H9 (cell line): Measurements from ENCODE around the gene GSG1L. TPM values are rescaled to one million over a fixed set of nuclear protein-coding genes. Genes with fewer than 3 reads are reported as not detected.

Experiments used
- DNase-seq: peaks from one replicate; pipeline ENCODE4 v3.0.0-alpha.2; 2017
- H2AFZ ChIP-seq: one replicate; pipeline ENCODE4 v1.6.1; 2013; ENCODE audit warnings: mild to moderate bottlenecking, low read length, control low read depth, moderate library complexity
- H2AK5ac ChIP-seq: 2 replicates; pipeline ENCODE4 v1.6.1; 2013; ENCODE audit warnings: low read length, control low read depth, mixed read lengths; ENCODE audit not compliant: insufficient read length
- H2BK120ac ChIP-seq: one replicate; pipeline ENCODE4 v1.6.1; 2013; ENCODE audit warnings: low read depth, mild to moderate bottlenecking, low read length, control low read depth, inconsistent platforms; ENCODE audit not compliant: poor library complexity, severe bottlenecking
- H2BK12ac ChIP-seq: 2 replicates; pipeline ENCODE4 v1.6.1; 2013; ENCODE audit warnings: low read length, control low read depth, mixed read lengths, low read depth; ENCODE audit not compliant: insufficient read length
- H2BK15ac ChIP-seq: 2 replicates; pipeline ENCODE4 v1.6.1; 2013; ENCODE audit warnings: low read depth, low read length, control low read depth
- H2BK20ac ChIP-seq: one replicate; pipeline ENCODE4 v1.6.1; 2013; ENCODE audit warnings: low read depth, mild to moderate bottlenecking, low read length, control low read depth, inconsistent platforms; ENCODE audit not compliant: poor library complexity, severe bottlenecking
- H2BK5ac ChIP-seq: 2 replicates; pipeline ENCODE4 v1.6.1; 2013; ENCODE audit warnings: low read length, control low read depth, mixed read lengths; ENCODE audit not compliant: insufficient read length
- H3K14ac ChIP-seq: 2 replicates; pipeline ENCODE4 v1.6.1; 2013; ENCODE audit warnings: low read length, control low read depth; ENCODE audit not compliant: insufficient read depth
- H3K18ac ChIP-seq: 2 replicates; pipeline ENCODE4 v1.6.1; 2013; ENCODE audit warnings: low read depth, mild to moderate bottlenecking, mixed read lengths, low read length, control low read depth; ENCODE audit not compliant: insufficient read length
- H3K23ac ChIP-seq: 2 replicates; pipeline ENCODE4 v1.6.1; 2013; ENCODE audit warnings: low read length, control low read depth, mixed read lengths, low read depth; ENCODE audit not compliant: insufficient read length
- H3K23me2 ChIP-seq: 2 replicates; pipeline ENCODE4 v1.6.1; 2013; ENCODE audit warnings: low read depth, mild to moderate bottlenecking, mixed read lengths, low read length, control low read depth; ENCODE audit not compliant: insufficient read length, poor library complexity, severe bottlenecking
- H3K27ac ChIP-seq: 2 replicates; pipeline ENCODE4 v1.5.1; 2013; ENCODE audit warnings: low read length, control low read depth, mixed read lengths, low read depth; ENCODE audit not compliant: insufficient read length
- H3K27me3 ChIP-seq: 2 replicates; pipeline ENCODE4 v1.6.1; 2013; ENCODE audit warnings: low read length, control low read depth, inconsistent platforms; ENCODE audit not compliant: insufficient read depth
- H3K4ac ChIP-seq: 2 replicates; pipeline ENCODE4 v1.6.1; 2013; ENCODE audit warnings: low read depth, mild to moderate bottlenecking, control low read depth, inconsistent platforms, low read length, moderate library complexity
- H3K4me1 ChIP-seq: 2 replicates; pipeline ENCODE4 v1.6.1; 2013; ENCODE audit warnings: low read length, control low read depth, inconsistent platforms; ENCODE audit not compliant: insufficient read depth
- H3K4me2 ChIP-seq: 2 replicates; pipeline ENCODE4 v1.6.1; 2013; ENCODE audit warnings: low read length, control low read depth, mixed read lengths; ENCODE audit not compliant: insufficient read length, insufficient read depth
- H3K56ac ChIP-seq: 2 replicates; pipeline ENCODE4 v1.6.1; 2013; ENCODE audit warnings: low read depth, mild to moderate bottlenecking, mixed read lengths, low read length, control low read depth; ENCODE audit not compliant: insufficient read length
- H3K79me1 ChIP-seq: 2 replicates; pipeline ENCODE4 v1.6.1; 2013; ENCODE audit warnings: low read depth, mild to moderate bottlenecking, moderate library complexity, low read length, control low read depth, inconsistent platforms; ENCODE audit not compliant: insufficient read depth, poor library complexity, severe bottlenecking
- H3K79me2 ChIP-seq: 2 replicates; pipeline ENCODE4 v1.6.1; 2013; ENCODE audit warnings: low read length, control low read depth, inconsistent platforms; ENCODE audit not compliant: insufficient read depth
- H3K9ac ChIP-seq: 2 replicates; pipeline ENCODE4 v1.6.1; 2013; ENCODE audit warnings: low read length, control low read depth, mixed read lengths; ENCODE audit not compliant: insufficient read length; ENCODE audit errors: extremely low read depth
- H3K9me3 ChIP-seq: one replicate; pipeline ENCODE4 v1.6.1; 2013; ENCODE audit warnings: low read depth, low read length, inconsistent platforms; ENCODE audit not compliant: control insufficient read depth
- H3T11ph ChIP-seq: one replicate; pipeline ENCODE4 v1.6.1; 2013; ENCODE audit warnings: mild to moderate bottlenecking, low read length, control low read depth, inconsistent platforms
- H4K20me1 ChIP-seq: one replicate; pipeline ENCODE4 v1.6.1; 2013; ENCODE audit not compliant: control insufficient read depth, insufficient read length, insufficient read depth
- H4K5ac ChIP-seq: 2 replicates; pipeline ENCODE4 v1.6.1; 2013; ENCODE audit warnings: low read depth, mild to moderate bottlenecking, mixed read lengths, low read length, control low read depth; ENCODE audit not compliant: insufficient read length
- H4K8ac ChIP-seq: replicated peaks from 2 replicates; pipeline ENCODE4 v1.6.1; 2013; ENCODE audit warnings: low read length, control low read depth, mixed read lengths, low read depth; ENCODE audit not compliant: insufficient read length
- H4K91ac ChIP-seq: 2 replicates; pipeline ENCODE4 v1.6.1; 2013; ENCODE audit warnings: low read depth, mild to moderate bottlenecking, moderate library complexity, mixed read lengths, low read length, control low read depth; ENCODE audit not compliant: insufficient read length
- H3K27ac Mint-ChIP-seq, 3 experiments: 2 replicates in 2 of 3; 3 replicates in 1 of 3; pipeline ENCODE4 v1.8.0; 2020 to 2021; ENCODE audit warnings: mixed read lengths in 3 of 3, mild to moderate bottlenecking in 1 of 3, moderate library complexity in 1 of 3
- H3K27me3 Mint-ChIP-seq: 2 replicates; pipeline ENCODE4 v1.8.0; 2021; ENCODE audit warnings: low read depth, mild to moderate bottlenecking, moderate library complexity, mixed read lengths
- H3K36me3 Mint-ChIP-seq, 3 experiments: 2 replicates in 2 of 3; 3 replicates in 1 of 3; pipeline ENCODE4 v1.8.0; 2020 to 2021; ENCODE audit warnings: low read depth in 3 of 3, mixed read lengths in 3 of 3; ENCODE audit not compliant: insufficient read depth in 1 of 3
- H3K4me1 Mint-ChIP-seq, 2 experiments: 2 replicates each; pipeline ENCODE4 v1.8.0; 2020; ENCODE audit warnings: mixed read lengths in 2 of 2
- H3K4me3 Mint-ChIP-seq, 2 experiments: 2 replicates in 1 of 2; 3 replicates in 1 of 2; pipeline ENCODE4 v1.8.0; 2020 to 2021; ENCODE audit warnings: mild to moderate bottlenecking in 2 of 2, mixed read lengths in 2 of 2, moderate library complexity in 1 of 2
- H3K9me3 Mint-ChIP-seq, 2 experiments: 2 replicates in 1 of 2; 3 replicates in 1 of 2; pipeline ENCODE4 v1.8.0; 2020; ENCODE audit warnings: mild to moderate bottlenecking in 2 of 2, mixed read lengths in 2 of 2, moderate library complexity in 1 of 2
- WGBS: extraction: QIAGEN DNeasy Blood & Tissue Kit; methylation state at CpG from one replicate; pipeline ENCODE4 v1.1.7; 2013; ENCODE audit warnings: missing lambda C conversion rate, low lambda C conversion rate, mixed read lengths; ENCODE audit not compliant: insufficient read length; ENCODE audit errors: extremely low coverage; 5-methylcytosine and 5-hydroxymethylcytosine counted together
- total RNA-seq: library from RNA; stranded (reverse); gene quantifications from 2 replicates; pipeline ENCODE4 v1.2.1, GENCODE V29; 2021
- TF ChIP-seq, protein P1 (sequence below): fragments of 200-600 bp; sonication (generic); conservative IDR thresholded peaks from 3 replicates; pipeline ENCODE4 v1.8.0; 2021; ENCODE audit warnings: antibody characterized with exemption, mild to moderate bottlenecking

GSG1L gene
- total RNA-seq, 1 experiment from 2014 or later: 0.35 TPM

DNA sequence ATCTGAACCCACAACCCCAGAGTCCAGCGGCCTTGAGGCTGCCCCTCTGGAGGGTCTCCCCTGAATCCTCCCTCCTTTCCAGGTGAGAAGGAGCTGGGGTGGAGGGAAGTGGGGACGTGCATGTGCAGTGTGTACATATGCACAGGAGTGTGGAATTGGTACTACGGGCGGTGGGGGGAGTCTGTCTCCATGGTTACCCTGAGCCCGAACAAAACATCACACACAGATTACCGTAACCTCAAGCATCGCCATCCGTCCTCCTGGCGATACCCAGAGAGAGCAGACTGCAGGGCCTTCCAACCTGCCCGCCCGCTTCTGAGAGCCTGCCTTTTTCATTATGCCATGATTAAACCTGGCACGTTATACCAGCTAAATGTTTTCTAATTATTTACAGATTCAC lies 25.1 kb downstream of the GSG1L start:
- H2BK120ac ChIP-seq: no peak overlapping the region
- no peak overlapping the region for H3T11ph ChIP-seq
- Mint-ChIP-seq H3K36me3 (no peaks in the 10 kb centered on the region), H3K27me3 (peaks cover 9% of the 10 kb centered on the region), H3K4me3 (no peak overlapping the region), H3K4me1 (peaks cover 5 to 6% of the 10 kb centered on the region in 2 experiments; a peak in 3 of 4 replicates), H3K9me3 (no peaks in the 10 kb centered on the region), H3K27ac (no peak overlapping the region)
- H4K20me1 ChIP-seq: no peaks in the 10 kb centered on the region
- no peaks in the 10 kb centered on the region for H3K9me3 ChIP-seq
- no peak overlapping the region for H2BK20ac ChIP-seq
- no peak overlapping the region for H4K8ac ChIP-seq
- no CpG with 5 or more reads among the region's 12 CpGs for WGBS
- H3K9ac ChIP-seq: no peak overlapping the region
- H2BK15ac ChIP-seq: no peak overlapping the region
- H2AK5ac ChIP-seq: no peak overlapping the region
- no peak overlapping the region for H3K18ac ChIP-seq
- H3K4me2 ChIP-seq: no peak overlapping the region
- no peak overlapping the region for H2AFZ ChIP-seq
- TF ChIP-seq, protein P1, sequence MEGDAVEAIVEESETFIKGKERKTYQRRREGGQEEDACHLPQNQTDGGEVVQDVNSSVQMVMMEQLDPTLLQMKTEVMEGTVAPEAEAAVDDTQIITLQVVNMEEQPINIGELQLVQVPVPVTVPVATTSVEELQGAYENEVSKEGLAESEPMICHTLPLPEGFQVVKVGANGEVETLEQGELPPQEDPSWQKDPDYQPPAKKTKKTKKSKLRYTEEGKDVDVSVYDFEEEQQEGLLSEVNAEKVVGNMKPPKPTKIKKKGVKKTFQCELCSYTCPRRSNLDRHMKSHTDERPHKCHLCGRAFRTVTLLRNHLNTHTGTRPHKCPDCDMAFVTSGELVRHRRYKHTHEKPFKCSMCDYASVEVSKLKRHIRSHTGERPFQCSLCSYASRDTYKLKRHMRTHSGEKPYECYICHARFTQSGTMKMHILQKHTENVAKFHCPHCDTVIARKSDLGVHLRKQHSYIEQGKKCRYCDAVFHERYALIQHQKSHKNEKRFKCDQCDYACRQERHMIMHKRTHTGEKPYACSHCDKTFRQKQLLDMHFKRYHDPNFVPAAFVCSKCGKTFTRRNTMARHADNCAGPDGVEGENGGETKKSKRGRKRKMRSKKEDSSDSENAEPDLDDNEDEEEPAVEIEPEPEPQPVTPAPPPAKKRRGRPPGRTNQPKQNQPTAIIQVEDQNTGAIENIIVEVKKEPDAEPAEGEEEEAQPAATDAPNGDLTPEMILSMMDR: no peak
- no peak overlapping the region for H2BK5ac ChIP-seq
- no peak overlapping the region for H3K27ac ChIP-seq
- H4K5ac ChIP-seq: no peak overlapping the region
- H4K91ac ChIP-seq: no peak overlapping the region
- H2BK12ac ChIP-seq: no peak overlapping the region
- no peaks in the 10 kb centered on the region; the same call in 1 of the 2 replicates for H3K4me1 ChIP-seq
- H3K56ac ChIP-seq: no peak overlapping the region
- no peaks in the 10 kb centered on the region for H3K27me3 ChIP-seq
- H3K79me2 ChIP-seq: no peaks in the 10 kb centered on the region
- DNase-seq: no peak
- no peaks in the 10 kb centered on the region for H3K23me2 ChIP-seq
- no peak overlapping the region for H3K14ac ChIP-seq
- no peak overlapping the region for H3K4ac ChIP-seq
- no peaks in the 10 kb centered on the region for H3K79me1 ChIP-seq
- no peak overlapping the region for H3K23ac ChIP-seq
